Gastroesophageal sphincter (tissue), 3 donors: ENCODE measurements around the gene ZFR.

Experiments
- EP300 ChIP-seq: sonication (generic); formaldehyde crosslinking; IDR thresholded peaks from one replicate; pipeline ENCODE4 v1.6.1; 2017; ENCODE audit warnings: antibody characterized with exemption, mild to moderate bottlenecking
- POLR2AphosphoS5 ChIP-seq: sonication (generic); formaldehyde crosslinking; IDR thresholded peaks from one replicate; pipeline ENCODE4 v1.6.1; 2017; ENCODE audit warnings: antibody characterized with exemption
- TF ChIP-seq, protein P1 (sequence below), 4 experiments: fragments of 200-600 bp in 2 of 4; fragments of 450-650 bp in 2 of 4; sonication (generic) in 1 of 4; IDR thresholded peaks; one replicate each; pipeline ENCODE4 v1.5.1; 2017 to 2019; ENCODE audit warnings: antibody characterized with exemption in 4 of 4, mild to moderate bottlenecking in 2 of 4, moderate library complexity in 2 of 4

DNA sequence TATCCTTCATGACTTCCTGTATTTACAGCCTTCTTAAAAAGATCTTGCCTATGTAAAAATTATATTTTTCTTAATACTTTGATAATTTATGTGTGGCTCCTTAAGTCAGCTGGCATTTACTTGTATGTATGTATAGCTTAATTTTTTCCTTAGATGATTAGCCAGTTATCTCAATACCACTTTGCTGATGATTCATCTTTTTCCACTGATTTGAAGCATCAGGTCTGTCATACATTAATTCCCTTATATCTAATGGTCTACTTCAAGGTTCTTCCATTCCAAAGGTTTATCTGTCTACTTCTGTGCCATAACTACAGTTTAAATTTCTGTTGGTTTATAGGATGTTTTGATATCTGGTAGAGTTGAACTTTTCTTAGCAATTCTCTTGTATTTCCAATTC, 86.9 kb downstream of the ZFR start:
- no peak for TF ChIP-seq EP300
- TF ChIP-seq POLR2AphosphoS5: no peak
- TF ChIP-seq, protein P1, sequence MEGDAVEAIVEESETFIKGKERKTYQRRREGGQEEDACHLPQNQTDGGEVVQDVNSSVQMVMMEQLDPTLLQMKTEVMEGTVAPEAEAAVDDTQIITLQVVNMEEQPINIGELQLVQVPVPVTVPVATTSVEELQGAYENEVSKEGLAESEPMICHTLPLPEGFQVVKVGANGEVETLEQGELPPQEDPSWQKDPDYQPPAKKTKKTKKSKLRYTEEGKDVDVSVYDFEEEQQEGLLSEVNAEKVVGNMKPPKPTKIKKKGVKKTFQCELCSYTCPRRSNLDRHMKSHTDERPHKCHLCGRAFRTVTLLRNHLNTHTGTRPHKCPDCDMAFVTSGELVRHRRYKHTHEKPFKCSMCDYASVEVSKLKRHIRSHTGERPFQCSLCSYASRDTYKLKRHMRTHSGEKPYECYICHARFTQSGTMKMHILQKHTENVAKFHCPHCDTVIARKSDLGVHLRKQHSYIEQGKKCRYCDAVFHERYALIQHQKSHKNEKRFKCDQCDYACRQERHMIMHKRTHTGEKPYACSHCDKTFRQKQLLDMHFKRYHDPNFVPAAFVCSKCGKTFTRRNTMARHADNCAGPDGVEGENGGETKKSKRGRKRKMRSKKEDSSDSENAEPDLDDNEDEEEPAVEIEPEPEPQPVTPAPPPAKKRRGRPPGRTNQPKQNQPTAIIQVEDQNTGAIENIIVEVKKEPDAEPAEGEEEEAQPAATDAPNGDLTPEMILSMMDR (IDR thresholded peaks at IDR 0.05): no peak
